Testis (tissue), 2 donors: Measurements from ENCODE around the gene L3HYPDH.

Experiments
- CTCF ChIP-seq, 3 experiments: fragments of 450-650 bp in 2 of 3; fragments of 200-600 bp in 1 of 3; sonication (generic) in 1 of 3; IDR thresholded peaks; one replicate each; pipeline ENCODE4 v1.5.1; 2016 to 2019; ENCODE audit warnings: antibody characterized with exemption in 3 of 3, mild to moderate bottlenecking in 2 of 3, moderate library complexity in 1 of 3
- POLR2A ChIP-seq: fragments of 450-650 bp; IDR thresholded peaks from one replicate; pipeline ENCODE4 v1.6.1; 2017; ENCODE audit warnings: antibody characterized with exemption, mild to moderate bottlenecking, moderate library complexity

GRCh38 chr14:59478540-59478939 lies 5.7 kb downstream of the L3HYPDH start:
- TF ChIP-seq CTCF (IDR thresholded peaks at IDR 0.05), result no peak
- no peak for TF ChIP-seq POLR2A
